Testis (tissue), 2 donors: ENCODE data around the gene ALOX5.

Experiments
- POLR2A ChIP-seq: fragments of 450-650 bp; IDR thresholded peaks from one replicate; pipeline ENCODE4 v1.6.1; 2017; ENCODE audit warnings: antibody characterized with exemption, mild to moderate bottlenecking, moderate library complexity
- TF ChIP-seq, protein P1 (sequence below), 3 experiments: fragments of 450-650 bp in 2 of 3; fragments of 200-600 bp in 1 of 3; sonication (generic) in 1 of 3; IDR thresholded peaks; one replicate each; pipeline ENCODE4 v1.5.1; 2016 to 2019; ENCODE audit warnings: antibody characterized with exemption in 3 of 3, mild to moderate bottlenecking in 2 of 3, moderate library complexity in 1 of 3

DNA sequence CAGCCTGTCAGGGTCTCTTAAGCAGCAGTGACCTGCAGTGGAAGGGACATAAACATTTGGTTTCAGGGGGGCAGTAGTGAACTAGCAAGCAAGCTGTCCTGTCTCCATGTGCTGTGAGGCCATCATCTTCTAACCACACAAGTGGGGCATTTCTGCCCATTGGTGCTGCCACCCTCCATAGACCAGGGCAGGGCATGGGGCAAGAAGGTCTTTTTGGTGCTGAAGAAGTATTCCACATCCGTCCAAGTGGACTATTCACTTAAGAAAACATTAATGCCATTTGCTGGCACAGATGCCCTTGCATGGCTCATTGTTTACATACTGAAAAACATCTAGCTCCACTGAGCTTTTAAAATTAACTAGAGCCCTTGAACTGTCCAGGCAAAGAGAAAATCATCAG, 35.8 kb downstream of the ALOX5 start:
- TF ChIP-seq, protein P1, sequence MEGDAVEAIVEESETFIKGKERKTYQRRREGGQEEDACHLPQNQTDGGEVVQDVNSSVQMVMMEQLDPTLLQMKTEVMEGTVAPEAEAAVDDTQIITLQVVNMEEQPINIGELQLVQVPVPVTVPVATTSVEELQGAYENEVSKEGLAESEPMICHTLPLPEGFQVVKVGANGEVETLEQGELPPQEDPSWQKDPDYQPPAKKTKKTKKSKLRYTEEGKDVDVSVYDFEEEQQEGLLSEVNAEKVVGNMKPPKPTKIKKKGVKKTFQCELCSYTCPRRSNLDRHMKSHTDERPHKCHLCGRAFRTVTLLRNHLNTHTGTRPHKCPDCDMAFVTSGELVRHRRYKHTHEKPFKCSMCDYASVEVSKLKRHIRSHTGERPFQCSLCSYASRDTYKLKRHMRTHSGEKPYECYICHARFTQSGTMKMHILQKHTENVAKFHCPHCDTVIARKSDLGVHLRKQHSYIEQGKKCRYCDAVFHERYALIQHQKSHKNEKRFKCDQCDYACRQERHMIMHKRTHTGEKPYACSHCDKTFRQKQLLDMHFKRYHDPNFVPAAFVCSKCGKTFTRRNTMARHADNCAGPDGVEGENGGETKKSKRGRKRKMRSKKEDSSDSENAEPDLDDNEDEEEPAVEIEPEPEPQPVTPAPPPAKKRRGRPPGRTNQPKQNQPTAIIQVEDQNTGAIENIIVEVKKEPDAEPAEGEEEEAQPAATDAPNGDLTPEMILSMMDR (IDR thresholded peaks at IDR 0.05) = no peak
- TF ChIP-seq POLR2A = no peak
